ENCODE results near the gene TRIM27. TPM values are rescaled to one million over a fixed set of nuclear protein-coding genes. Genes with fewer than 3 reads are reported as not detected.
A peak's percentile ranks its signal among the peaks of the same experiment; 100 is the strongest.
"Not testable (repeated sequence)": the region's sequence is repeated elsewhere in the genome, so short reads cannot be mapped to it uniquely, and the experiment has no call there.

Gene TRIM27, protein sequence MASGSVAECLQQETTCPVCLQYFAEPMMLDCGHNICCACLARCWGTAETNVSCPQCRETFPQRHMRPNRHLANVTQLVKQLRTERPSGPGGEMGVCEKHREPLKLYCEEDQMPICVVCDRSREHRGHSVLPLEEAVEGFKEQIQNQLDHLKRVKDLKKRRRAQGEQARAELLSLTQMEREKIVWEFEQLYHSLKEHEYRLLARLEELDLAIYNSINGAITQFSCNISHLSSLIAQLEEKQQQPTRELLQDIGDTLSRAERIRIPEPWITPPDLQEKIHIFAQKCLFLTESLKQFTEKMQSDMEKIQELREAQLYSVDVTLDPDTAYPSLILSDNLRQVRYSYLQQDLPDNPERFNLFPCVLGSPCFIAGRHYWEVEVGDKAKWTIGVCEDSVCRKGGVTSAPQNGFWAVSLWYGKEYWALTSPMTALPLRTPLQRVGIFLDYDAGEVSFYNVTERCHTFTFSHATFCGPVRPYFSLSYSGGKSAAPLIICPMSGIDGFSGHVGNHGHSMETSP
- 10 to 100 TPM; 30.8 to 35.4 TPM for total RNA-seq
- long read RNA-seq, donor 1, transcript TRIM27-202 (8 exons, 2,967 nt), result major isoform, 21 of 22 reads
- long read RNA-seq, donor 1, partial matches to known transcripts, result 1 of 22 reads
- long read RNA-seq, donor 1, other reads (novel, unspliced or antisense), result 0 of 22 reads
- long read RNA-seq, donor 2, full-length matches to known transcripts, result 112 of 120 reads
- long read RNA-seq, donor 2, partial matches to known transcripts, result 1 of 120 reads
- long read RNA-seq, donor 2, other reads (novel, unspliced or antisense), result 7 of 120 reads

DNA sequence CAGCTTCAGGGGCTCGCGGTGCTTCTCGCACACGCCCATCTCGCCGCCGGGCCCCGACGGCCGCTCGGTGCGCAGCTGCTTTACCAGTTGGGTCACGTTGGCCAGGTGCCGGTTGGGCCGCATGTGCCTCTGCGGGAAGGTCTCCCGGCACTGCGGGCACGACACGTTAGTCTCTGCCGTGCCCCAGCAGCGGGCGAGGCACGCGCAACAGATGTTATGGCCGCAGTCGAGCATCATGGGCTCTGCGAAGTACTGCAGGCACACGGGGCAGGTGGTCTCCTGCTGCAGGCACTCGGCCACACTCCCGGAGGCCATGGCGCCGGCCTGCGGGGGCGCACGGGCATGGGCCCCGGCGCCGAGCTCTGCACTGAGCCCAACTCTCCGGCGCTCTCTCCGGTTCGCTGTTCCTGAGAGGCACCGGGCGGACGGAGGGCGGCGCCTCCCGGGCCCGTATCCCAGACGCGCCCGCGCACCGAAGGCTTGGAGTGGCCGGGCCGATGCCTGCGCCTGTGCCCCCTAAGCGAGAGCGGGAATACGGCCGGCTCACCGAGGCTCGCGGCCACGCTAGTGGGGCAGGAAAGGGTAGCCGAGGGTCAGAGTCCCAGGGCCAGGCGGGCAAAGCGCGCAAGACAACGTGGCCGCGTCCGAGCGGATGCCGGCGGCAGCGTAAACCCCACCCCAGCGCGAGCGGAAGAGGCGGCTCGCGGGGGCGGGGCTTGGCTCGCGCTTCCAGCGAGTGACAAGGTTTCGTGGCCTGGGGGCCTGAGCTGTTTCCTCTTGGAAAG, at the start of gene TRIM27:
TSS of gene TRIM27 (minus strand) at position 668 of the 785 bp plus-strand sequence. CDS start at position 315, 353 bp downstream.
- peak; percentile 97 for DNase-seq (ENCODE audit: low spot score)
- intact Hi-C loops (cut with DNase I), result no loop called here

DNA sequence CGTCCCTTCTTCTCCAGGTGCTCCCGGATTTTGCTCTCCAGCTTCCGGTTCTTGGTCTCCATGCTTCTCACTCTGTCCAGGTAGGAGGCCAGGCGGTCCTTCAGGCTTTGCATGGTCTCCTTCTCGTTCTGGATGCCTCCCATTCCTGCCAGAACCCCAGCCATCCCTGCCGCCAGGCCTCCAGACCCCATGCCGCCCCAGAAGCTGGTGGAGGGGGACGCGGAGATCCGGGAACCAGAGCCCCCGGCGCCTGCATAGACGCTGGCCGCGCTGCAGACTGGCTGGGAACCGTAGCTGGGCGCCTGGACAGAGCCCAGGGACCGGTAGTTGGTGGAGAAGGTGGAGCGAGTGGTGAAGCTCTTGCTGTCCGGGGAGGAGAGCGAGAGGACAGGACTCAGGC, 46.3 kb upstream of the TRIM27 start:
- intact Hi-C loops (cut with DNase I); DNase-seq (ENCODE audit: low spot score): not testable (repeated sequence)

DNA sequence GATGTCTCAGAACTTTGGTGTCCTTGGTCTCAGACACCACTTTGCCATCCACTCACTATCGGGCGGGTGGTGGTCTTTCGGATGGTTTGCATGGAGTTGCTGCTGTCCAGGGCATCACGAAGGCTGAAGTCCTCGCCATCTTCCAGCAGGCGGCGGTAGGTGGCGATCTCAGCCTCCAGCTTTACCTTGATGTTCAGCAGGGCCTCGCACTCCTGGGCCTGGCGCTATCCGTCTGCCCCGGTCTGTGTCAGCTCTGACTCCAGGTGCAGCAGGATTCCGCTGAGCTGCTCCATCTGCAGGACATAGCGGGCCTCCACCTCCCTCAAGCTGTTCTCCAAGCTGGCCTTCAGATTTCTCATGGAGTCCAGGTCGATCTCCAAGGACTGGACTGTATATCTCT, 45.3 kb upstream of the TRIM27 start:
- no peak for DNase-seq (ENCODE audit: low spot score)
- intact Hi-C loops (cut with DNase I), result no loop called here

DNA sequence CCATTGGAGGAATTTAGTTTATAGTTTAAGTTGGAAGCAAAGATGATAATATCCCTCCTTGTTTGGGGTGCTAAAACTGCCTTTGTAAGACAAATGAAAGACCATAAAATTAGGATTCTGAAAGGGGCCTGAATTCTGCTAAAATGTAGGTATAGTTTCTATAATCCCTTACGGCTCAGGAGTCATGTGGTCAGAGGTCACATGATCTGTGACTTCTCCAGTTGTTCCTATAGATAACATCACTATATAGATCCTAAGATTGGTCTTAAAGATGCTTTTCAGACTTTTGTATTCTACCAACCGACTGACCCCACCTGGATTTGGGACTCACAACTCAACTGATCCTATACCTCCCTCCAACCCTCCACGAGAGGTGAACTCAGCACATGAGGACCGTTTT, 44.7 kb upstream of the TRIM27 start:
- DNase-seq (ENCODE audit: low spot score), result no peak
- intact Hi-C loops (cut with DNase I), result no loop called here

DNA sequence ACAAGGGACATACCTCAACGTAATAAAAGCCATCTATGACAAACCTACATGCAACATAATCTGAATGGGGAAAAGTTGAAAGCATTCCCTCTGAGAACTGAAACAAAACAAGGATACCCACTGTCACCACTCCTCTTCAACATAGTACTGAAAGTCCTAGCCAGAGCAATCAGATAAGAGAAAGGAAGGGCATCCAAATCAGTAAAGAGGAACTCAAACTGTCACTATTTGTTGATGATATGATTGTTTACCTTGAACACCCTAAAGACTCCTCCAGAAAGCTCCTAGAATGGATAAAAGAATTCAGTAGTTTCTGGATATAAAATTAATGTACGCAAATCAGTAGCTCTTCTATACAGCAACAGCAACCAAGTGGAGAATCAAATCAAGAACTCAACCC, 41.9 kb upstream of the TRIM27 start:
- DNase-seq (ENCODE audit: low spot score), result no peak
- intact Hi-C loops (cut with DNase I), result no loop called here

DNA sequence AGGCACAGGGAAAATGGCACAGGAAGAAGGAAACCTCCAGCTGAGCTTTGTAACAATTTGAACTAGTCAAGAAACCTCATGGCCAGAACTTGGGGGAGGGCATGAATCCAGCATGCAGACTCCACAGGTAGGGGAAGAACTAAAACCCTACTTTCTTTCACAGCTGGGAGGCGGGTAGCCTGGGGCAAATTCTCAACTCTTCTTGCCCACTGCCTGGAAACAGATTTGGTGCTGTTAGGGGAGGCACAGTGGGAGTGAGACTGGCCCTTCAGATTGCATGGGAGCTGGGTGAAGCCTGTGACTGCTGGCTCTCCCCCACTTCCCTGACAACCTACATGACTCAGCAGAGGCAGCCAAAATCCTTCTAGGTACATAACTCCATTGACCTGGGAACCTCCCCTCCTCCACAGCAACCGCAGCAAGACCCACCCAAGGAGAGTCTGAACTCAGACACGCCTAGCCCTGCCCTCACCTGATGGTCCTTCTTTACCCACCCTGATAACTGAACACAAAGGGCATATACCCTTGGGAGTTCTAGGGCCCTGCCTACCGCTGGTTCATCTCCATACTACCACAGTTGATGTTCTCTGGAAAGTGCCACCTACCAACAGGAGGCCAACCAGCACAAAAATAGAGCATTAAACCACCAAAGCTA, 37.2 kb upstream of the TRIM27 start:
- no peak for DNase-seq (ENCODE audit: low spot score)
- intact Hi-C loops (cut with DNase I), result no loop called here

DNA sequence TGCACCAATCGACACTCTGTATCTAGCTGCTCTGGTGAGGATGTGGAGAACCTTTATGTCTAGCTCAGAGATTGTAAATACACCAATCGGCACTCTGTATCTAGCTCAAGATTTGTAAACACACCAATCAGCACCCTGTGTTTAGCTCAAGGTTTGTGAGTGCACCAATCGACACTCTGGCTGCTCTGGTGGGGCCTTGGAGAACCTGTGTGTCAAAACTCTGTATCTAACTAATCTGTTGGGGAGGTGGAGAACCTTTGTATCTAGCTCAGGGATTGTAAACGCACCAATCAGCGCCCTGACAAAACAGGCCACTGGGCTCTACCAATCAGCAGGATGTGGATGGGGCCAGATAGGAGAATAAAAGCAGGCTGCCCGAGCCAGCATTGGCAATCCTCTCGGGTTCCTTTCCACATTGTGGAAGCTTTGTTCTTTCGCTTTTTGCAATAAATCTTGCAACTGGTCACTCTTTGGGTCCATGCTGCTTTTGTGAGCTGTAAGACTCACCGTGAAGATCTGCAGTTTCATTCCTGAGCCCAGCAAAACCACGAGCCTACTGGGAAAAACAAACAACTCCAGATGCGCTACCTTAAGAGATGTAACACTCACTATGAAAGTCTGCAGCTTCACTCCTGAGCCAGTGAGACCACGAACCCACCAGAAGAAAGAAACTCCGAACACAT, 34.9 kb upstream of the TRIM27 start:
- DNase-seq (ENCODE audit: low spot score); intact Hi-C loops (cut with DNase I): not testable (repeated sequence)

DNA sequence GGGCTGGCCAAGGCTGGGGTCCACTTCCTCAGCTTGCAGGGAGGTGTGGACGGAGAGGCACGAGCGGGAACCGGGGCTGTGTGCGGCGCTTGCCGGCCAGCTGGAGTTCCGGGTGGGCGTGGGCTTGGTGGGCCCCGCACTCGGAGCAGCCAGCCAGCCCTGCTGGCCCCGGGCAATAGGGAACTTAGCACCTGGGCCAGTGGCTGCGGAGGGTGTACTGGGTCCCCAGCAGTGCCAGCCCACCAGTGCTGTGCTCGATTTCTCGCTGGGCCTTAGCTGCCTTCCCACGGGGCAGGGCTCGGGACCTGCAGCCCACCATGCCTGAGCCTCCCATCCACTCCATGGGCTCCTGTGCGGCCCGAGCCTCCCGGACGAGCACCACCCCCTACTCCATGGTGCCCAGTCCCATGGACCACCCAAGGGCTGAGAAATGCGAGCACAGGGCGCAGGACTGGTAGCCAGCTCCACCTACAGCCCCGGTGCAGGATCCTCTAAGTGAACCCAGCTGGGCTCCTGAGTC, 34.1 kb upstream of the TRIM27 start:
- DNase-seq (ENCODE audit: low spot score), result peak; percentile 51
- intact Hi-C loops (cut with DNase I), result not testable (repeated sequence)

DNA sequence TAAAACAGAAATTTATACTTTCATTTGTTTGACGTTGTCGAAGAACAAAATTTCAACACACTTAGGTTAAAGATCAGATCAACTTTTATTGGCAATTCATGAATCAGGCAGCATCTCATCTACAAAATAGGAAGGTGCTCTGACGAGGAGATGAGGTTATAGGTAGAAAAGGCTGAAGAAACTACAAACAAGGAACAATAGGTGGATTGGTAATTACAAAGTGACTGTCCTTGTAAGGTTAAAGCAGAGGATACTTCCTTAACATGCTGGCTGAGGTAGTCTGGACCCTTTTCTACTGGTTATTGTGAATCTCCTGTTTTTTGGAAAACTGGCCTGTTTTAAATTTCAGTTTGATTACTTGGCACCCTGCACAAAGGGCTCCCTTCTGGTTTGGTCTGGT, 32.5 kb upstream of the TRIM27 start:
- DNase-seq (ENCODE audit: low spot score), result no peak
- intact Hi-C loops (cut with DNase I), result no loop called here

DNA sequence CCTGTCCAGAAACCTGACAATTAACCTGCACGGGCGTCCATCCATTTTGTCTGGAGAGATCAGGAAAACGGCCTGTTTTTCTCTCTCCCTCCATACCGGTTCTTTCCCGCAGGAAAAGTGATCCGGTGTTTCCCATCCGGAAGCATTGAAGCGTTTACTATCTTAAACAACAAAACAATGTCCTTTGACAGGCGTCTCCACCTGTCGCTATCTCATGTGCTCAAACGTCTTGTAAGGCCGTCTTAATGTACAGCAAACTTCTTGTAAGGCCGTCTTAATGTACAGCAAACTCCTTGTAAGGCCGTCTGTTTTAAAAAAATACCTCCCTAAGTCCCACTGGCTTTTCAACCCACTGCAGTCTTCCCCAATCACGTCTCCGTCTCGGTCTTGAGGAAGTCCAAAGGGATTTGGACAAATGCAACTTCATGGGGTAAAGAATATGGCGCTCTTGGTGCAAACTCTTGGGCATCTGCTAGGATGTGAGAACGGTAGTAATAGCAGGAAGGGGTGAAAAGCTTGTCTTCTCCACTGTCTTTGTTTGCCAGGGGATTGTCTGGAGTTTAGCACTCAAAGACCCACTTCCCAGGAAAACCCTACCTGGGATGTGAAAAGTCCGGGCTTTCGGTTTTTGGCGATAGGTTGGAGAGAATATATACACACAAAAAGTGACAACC, 29.9 kb upstream of the TRIM27 start:
- intact Hi-C loops (cut with DNase I), result no loop called here
- no peak for DNase-seq (ENCODE audit: low spot score)

DNA sequence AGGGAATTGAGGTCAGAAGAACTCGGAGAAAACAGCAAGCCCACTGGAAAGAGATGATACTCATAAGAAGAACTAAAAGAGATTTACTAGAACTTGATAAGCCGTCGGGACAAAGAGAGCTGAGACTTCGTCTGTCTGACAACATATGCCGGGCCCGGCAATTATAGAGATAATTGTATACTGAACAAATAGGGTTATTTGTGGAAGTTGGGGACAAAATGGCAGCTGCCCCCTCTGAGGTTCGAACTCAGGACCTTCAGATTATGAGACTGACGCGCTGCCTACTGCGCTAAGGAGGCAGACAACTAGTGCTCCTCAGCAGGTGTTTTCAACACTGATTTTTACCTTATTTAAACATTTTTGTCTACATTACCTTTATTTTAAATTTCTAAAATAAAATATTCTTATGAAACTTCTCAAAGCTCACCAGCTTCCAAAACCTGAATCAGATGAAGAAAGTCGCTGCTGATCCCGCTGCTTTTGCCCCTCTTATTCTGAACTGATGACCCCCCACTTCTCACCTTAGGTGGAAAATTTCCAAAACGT, 29.3 kb upstream of the TRIM27 start:
- intact Hi-C loops (cut with DNase I), result no loop called here
- DNase-seq (ENCODE audit: low spot score), result no peak

DNA sequence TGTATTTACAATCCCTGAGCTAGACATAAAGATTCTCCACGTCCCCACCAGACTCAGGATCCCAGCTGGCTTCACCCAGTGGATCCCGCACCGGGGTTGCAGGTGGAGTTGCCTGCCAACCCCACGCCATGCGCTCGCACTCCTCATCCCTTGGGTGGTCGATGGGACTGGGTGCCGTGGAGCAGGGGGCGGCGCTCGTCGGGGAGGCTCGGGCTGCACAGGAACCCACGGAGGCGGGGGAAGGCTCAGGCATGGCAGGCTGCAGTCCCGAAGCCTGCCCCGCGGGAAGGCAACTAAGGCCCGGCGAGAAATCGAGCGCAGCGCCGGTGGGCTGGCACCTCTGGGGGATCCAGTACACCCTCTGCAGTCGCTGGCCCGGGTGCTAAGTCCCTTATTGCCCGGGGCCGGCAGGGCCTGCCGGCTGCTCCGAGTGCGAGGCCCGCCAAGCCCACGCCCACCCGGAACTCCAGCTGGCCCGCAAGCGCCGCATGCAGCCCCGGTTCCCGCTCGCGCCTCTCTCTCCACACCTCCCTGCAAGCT, 25.9 kb upstream of the TRIM27 start:
- DNase-seq (ENCODE audit: low spot score); intact Hi-C loops (cut with DNase I): not testable (repeated sequence)

DNA sequence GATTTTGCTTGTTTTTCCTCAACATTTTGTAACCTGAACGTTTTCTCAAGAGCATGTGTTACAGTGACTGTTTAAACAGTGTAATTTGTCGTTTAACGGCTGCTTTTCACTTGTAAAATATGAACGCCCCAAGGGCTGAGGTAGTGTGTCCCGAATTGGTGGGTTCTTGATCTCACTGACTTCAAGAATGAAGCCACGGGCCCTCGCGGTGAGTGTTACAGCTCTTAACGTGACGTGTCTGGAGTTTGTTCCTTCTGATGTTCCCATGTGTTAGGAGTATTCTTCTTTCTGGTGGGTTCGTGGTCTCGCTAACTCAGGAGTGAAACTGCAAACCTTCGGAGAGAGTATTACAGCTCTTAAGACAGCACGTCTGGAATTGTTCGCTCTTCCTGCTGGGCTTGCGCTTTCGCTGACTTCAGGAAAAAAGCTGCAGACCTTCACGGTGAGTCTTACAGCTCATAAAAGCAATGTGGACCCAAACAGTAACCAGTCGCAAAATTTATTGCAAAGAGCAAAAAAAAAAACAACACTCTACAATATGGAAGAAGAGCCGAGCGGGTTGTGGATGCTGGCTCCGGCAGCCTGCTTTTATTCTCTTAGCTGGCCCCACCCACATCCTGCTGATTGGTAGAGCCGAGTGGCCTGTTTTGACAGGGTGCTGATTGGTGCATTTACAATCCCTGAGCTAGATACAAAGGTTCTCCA, 25.1 kb upstream of the TRIM27 start:
- no peak for DNase-seq (ENCODE audit: low spot score)
- intact Hi-C loops (cut with DNase I), result no loop called here

DNA sequence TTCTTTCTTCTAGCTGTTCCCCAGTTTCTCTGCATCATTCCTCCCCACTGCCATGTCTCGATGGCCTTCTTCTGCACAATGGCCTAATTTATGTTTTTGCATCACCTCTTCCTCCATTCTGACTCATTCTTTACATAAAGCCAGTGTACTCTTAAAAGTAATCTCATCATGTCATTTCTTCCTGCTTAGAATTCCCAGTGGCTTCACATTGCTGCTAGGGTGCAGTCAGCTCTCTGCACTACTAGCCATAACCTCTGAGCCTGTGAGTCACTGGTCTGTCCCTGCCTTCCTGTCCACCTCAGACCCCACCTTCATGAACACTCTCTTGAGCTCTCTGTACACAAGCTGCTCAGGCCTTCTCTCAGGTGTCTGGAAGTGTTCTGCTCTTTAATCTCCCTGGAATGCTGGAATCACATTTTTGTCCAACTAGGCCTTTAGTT, 24.1 kb upstream of the TRIM27 start:
- intact Hi-C loops (cut with DNase I), result no loop called here
- no peak for DNase-seq (ENCODE audit: low spot score)

DNA sequence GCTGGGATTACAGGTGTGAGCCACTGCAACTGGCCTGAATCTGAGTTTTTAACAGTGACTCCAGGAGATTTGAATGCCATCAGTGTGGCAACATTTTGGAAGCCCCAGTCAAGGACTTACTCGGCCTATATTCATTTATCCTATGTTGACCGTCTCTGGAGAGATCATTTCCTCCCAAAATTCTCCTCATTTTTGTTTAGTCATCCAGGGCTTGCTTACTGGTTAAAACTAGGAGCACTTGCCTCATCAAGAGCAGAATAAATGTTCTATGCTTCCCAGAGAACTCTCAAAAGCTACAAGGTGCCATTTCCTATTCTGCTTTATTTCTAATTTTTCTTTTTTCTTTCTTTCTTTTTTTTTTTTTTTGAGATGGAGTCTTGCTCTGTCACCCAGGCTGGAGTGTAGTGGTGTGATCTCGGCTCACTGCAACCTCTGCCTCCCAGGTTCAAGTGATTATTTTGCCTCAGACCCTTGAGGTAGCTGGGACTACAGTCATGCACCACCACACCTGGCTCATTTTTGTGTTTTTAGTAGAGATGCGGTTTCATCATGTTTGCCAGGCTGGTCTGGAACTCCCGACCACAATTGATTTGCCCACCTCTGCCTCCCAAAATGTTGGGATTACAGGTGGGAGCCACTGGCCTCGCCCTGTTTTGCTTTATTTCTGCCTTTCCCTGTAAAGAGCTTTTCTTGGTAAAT, 23.4 kb upstream of the TRIM27 start:
- intact Hi-C loops (cut with DNase I), result no loop called here
- DNase-seq (ENCODE audit: low spot score), result no peak

DNA sequence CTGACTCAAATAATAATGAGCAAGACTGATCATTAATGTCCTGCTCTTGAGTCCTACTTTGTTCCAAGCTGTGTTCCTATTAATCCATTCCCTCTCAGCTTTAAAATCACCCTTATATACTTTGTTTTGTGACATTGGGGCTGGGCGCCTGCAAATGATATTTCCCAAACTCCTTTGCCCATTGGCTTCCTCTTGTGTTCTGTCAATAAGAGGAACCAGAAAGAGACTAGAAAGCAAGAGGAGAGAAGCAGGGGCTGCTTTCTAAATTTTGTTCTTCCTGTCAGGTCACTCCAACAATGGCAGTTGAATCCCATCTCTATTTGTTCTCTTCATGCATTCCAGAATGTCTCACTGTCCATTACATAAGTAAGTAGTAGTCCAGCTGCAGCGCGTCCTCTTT, 21.6 kb upstream of the TRIM27 start:
- intact Hi-C loops (cut with DNase I), result no loop called here
- DNase-seq (ENCODE audit: low spot score), result no peak

Data from posterior vena cava (tissue), 2 donors.